ENCODE results near the gene CACNA1D.

- no peak for TF ChIP-seq POLR2A (IDR thresholded peaks at IDR 0.05; ENCODE audit: low read depth, low read length)
- TF ChIP-seq TAF1 (IDR thresholded peaks at IDR 0.05; ENCODE audit: low read depth, low read length) = no peak
- TF ChIP-seq POLR2AphosphoS5 (IDR thresholded peaks at IDR 0.05; ENCODE audit: low read depth, low read length) = no peak
Observed at GRCh38 chr3:53536282-53536681, 41.9 kb downstream of the CACNA1D start.
